K562 (cell line): ENCODE data around the gene TPMT. TPM values are rescaled to one million over a fixed set of nuclear protein-coding genes. Genes with fewer than 3 reads are reported as not detected.
A peak's percentile ranks its signal among the peaks of the same experiment; 100 is the strongest.

ENCODE experiments used
- ATAC-seq: fragments of 200-7000 bp; cut with Tn5 transposase; 3 replicates; pipeline ENCODE4 v1.9.1; 2020; ENCODE audit warnings: moderate library complexity
- BruUV-seq: library from RNA; stranded (reverse); fragments of 400-500 nt; replicated peaks from 2 replicates; lab custom pipeline; 2021; lab: Mats Ljungman, UMichigan
- CTCF ChIA-PET: fragments of 300-600 bp; formaldehyde crosslinking; extraction: SDS; loops from one replicate; lab custom pipeline; 2021; ENCODE audit warnings: low intra/inter-chr PET ratio; lab: Yijun Ruan, JAX
- POLR2A ChIA-PET: fragments of 300-600, 350-650 bp; sonication (Branson Sonifier 250); formaldehyde crosslinking; extraction: SDS; loops from one replicate; lab custom pipeline; 2021; ENCODE audit warnings: antibody characterized with exemption, inconsistent platforms; lab: Yijun Ruan, JAX
- DNase-seq, 4 experiments: peaks; one replicate each; pipeline versions ENCODE4 v3.0.0 to v3.0.0-alpha.2; 2011 to 2018; ENCODE audit warnings: low spot score in 3 of 4, mixed read lengths in 3 of 4; ENCODE audit errors: extremely low read depth in 1 of 4
- FAIRE-seq: peaks from 2 replicates; lab custom pipeline; 2011; peaks lifted over from hg19 to GRCh38; lab: Jason Lieb, UNC
- H2AFZ ChIP-seq: 2 replicates; pipeline ENCODE4 v1.6.0; 2011; ENCODE audit warnings: low read depth, low read length, control low read depth, inconsistent platforms
- H3K27ac ChIP-seq: fragments of 200-600 bp; 3 replicates; pipeline ENCODE4 v1.8.0; 2011; ENCODE audit warnings: low read depth, mild to moderate bottlenecking, control low read depth, inconsistent platforms, low read length, moderate library complexity, mixed read lengths; ENCODE audit errors: extremely low read depth
- H3K27me3 ChIP-seq, 2 experiments: fragments of 300-600 bp in 1 of 2; 2 replicates in 1 of 2; 3 replicates in 1 of 2; pipeline versions ENCODE4 v1.6.0 to v1.8.0; 2011; ENCODE audit warnings: inconsistent platforms in 2 of 2, low read length in 2 of 2, mild to moderate bottlenecking in 1 of 2, mixed read lengths in 1 of 2, moderate library complexity in 1 of 2; ENCODE audit not compliant: control insufficient read depth in 2 of 2, insufficient read depth in 2 of 2
- H3K36me3 ChIP-seq: fragments of 300-600 bp; 3 replicates; pipeline ENCODE4 v1.8.0; 2011; ENCODE audit warnings: mild to moderate bottlenecking, low read length, inconsistent platforms; ENCODE audit not compliant: control insufficient read depth, insufficient read depth
- H3K4me1 ChIP-seq, 2 experiments: fragments of 200-600 bp in 1 of 2; replicated peaks in 1 of 2; 2 replicates in 1 of 2; 3 replicates in 1 of 2; pipeline versions ENCODE4 v1.5.1 to v1.8.0; 2011; ENCODE audit warnings: inconsistent platforms in 2 of 2, low read length in 2 of 2, mild to moderate bottlenecking in 1 of 2, mixed read lengths in 1 of 2, moderate library complexity in 1 of 2; ENCODE audit not compliant: control insufficient read depth in 2 of 2, insufficient read depth in 2 of 2
- H3K4me2 ChIP-seq: 2 replicates; pipeline ENCODE4 v1.6.1; 2011; ENCODE audit warnings: low read length, control low read depth, inconsistent platforms, mixed read lengths; ENCODE audit not compliant: insufficient read depth
- H3K4me3 ChIP-seq: fragments of 200-600 bp; sonication (generic), shearing (Covaris generic); 2 replicates; pipeline ENCODE4 v1.5.1; 2016; ENCODE audit warnings: control low read depth, inconsistent platforms
- H3K79me2 ChIP-seq: fragments of 200-600 bp; 3 replicates; pipeline ENCODE4 v1.8.0; 2011; ENCODE audit warnings: low read length, inconsistent platforms; ENCODE audit not compliant: control insufficient read depth, insufficient read depth
- H3K9ac ChIP-seq, 2 experiments: 2 replicates each; pipeline versions ENCODE4 v1.6.0 to v1.6.1; 2011; ENCODE audit warnings: low read depth in 2 of 2, low read length in 2 of 2, control low read depth in 1 of 2, inconsistent platforms in 1 of 2, mild to moderate bottlenecking in 1 of 2, mixed read lengths in 1 of 2; ENCODE audit not compliant: insufficient read depth in 1 of 2
- H3K9me1 ChIP-seq: one replicate; pipeline ENCODE4 v1.6.0; 2011; ENCODE audit warnings: inconsistent platforms, mild to moderate bottlenecking, low read length, moderate library complexity; ENCODE audit not compliant: control insufficient read depth, insufficient read depth
- H3K9me3 ChIP-seq: replicated peaks from 2 replicates; pipeline ENCODE4 v1.5.1; 2011; ENCODE audit warnings: low read depth, low read length, inconsistent platforms; ENCODE audit not compliant: control insufficient read depth, insufficient read depth
- H4K20me1 ChIP-seq: replicated peaks from 2 replicates; pipeline ENCODE4 v1.6.1; 2011; ENCODE audit warnings: low read length, inconsistent platforms, mixed read lengths; ENCODE audit not compliant: control insufficient read depth, insufficient read depth
- ARID1B ChIP-seq: fragments of 450-650 bp; IDR thresholded peaks from 2 replicates; pipeline ENCODE4 v1.6.1; 2016; ENCODE audit warnings: antibody characterized with exemption, mild to moderate bottlenecking, inconsistent platforms
- ATF7 ChIP-seq: fragments of 450-650 bp; IDR thresholded peaks from 2 replicates; pipeline ENCODE4 v1.7.1; 2014; ENCODE audit warnings: mild to moderate bottlenecking, moderate library complexity
- CREBBP ChIP-seq: IDR thresholded peaks from one replicate; pipeline ENCODE4 v1.6.1; 2012; ENCODE audit warnings: low read depth, mild to moderate bottlenecking, control low read depth, inconsistent platforms, low read length
- EHMT2 ChIP-seq: fragments of 450-650 bp; IDR thresholded peaks from 2 replicates; pipeline ENCODE4 v1.6.1; 2018; ENCODE audit warnings: antibody characterized with exemption
- HMG20A ChIP-seq: fragments of 450-650 bp; formaldehyde crosslinking; conservative IDR thresholded peaks from 2 replicates; pipeline ENCODE4 v1.4.0; 2020; ENCODE audit warnings: mild to moderate bottlenecking, mixed read lengths
- IFI16 ChIP-seq: fragments of 250-450 bp; sonication (Bioruptor Pico); IDR thresholded peaks from 2 replicates; pipeline ENCODE4 v2.1.2; 2022; ENCODE audit warnings: mild to moderate bottlenecking, inconsistent platforms
- MNT ChIP-seq, 2 experiments: fragments of 450-650 bp; conservative IDR thresholded peaks; 2 replicates each; pipeline ENCODE4 v1.6.1; 2017; ENCODE audit warnings: mild to moderate bottlenecking in 2 of 2, moderate library complexity in 2 of 2
- PHTF2 ChIP-seq: fragments of 250-450 bp; sonication (Bioruptor Pico); IDR thresholded peaks from 2 replicates; pipeline ENCODE4 v1.5.0; 2021; ENCODE audit warnings: mild to moderate bottlenecking
- SMARCA4 ChIP-seq: fragments of 450-650 bp; IDR thresholded peaks from 2 replicates; pipeline ENCODE4 v1.6.1; 2016
- TCF7 ChIP-seq: sonication (generic); IDR thresholded peaks from 2 replicates; pipeline ENCODE4 v1.6.1; 2016; ENCODE audit warnings: antibody characterized with exemption, borderline replicate concordance
- VEZF1 ChIP-seq: fragments of 200-800 bp; sonication (Bioruptor generic); IDR thresholded peaks from 2 replicates; pipeline ENCODE4 v1.6.1; 2017; ENCODE audit warnings: missing genetic modification characterization, missing compliant biosample characterization
- WGBS: fragments of 100-300 bp; shearing (Covaris generic); methylation state at CpG from one replicate; pipeline ENCODE4 v1.1.6; 2016; ENCODE audit warnings: low coverage, mixed read lengths; ENCODE audit not compliant: insufficient coverage; ENCODE audit errors: missing lambda C conversion rate; 5-methylcytosine and 5-hydroxymethylcytosine counted together
- in situ Hi-C: fragments of 300-500 bp; cut with MboI; formaldehyde crosslinking; loops from 4 replicates; pipeline ENCODE4 v1.15.0; 2018; ENCODE audit warnings: inconsistent platforms, mixed read lengths
- intact Hi-C: fragments of 100-400 bp; cut with micrococcal nuclease; formaldehyde crosslinking; loops from 2 replicates; pipeline ENCODE4 v1.14.2; 2022
- polyA plus RNA-seq, 8 experiments: library from polyadenylated mRNA; depleted of rRNA in 4 of 8; stranded (reverse) in 5 of 8; unstranded in 3 of 8; fragments of >200 nt; fragmentation: Nextera tagmentation in 2 of 8; fragmentation: Illumina TruSeq in 1 of 8; extraction: Ambion mirVana in 2 of 8; extraction: Trizol in 1 of 8; gene quantifications; 2 replicates each; pipeline versions ENCODE4 v1.2.1 to v1.2.3, GENCODE V29; 2011 to 2014; ENCODE audit warnings: inconsistent platforms in 1 of 8, missing spikeins in 1 of 8
- total RNA-seq, 7 experiments: library from RNA; depleted of rRNA in 6 of 7; stranded (reverse); fragments of >200 nt in 6 of 7; fragmentation: Illumina TruSeq in 2 of 7; extraction: Trizol in 2 of 7; gene quantifications; 2 replicates each; pipeline versions ENCODE4 v1.2.1 to v1.2.3, GENCODE V29; 2011 to 2021; ENCODE audit warnings: low replicate concordance in 1 of 7
- TF ChIP-seq, protein P1 (sequence below): fragments of 450-650 bp; IDR thresholded peaks from 2 replicates; pipeline ENCODE4 v1.6.1; 2018; ENCODE audit warnings: mild to moderate bottlenecking, low read depth; ENCODE audit not compliant: partially characterized antibody
- TF ChIP-seq, protein P2 (sequence below): fragments of 450-650 bp; formaldehyde crosslinking; IDR thresholded peaks from 2 replicates; pipeline ENCODE4 v1.4.0; 2020; ENCODE audit warnings: mild to moderate bottlenecking
- TF ChIP-seq, protein P3 (sequence below), 2 experiments: fragments of 450-650 bp; IDR thresholded peaks; 2 replicates each; pipeline ENCODE4 v1.6.1; 2016

TPMT gene
- total and polyA plus RNA-seq, 9 of the 15 experiments (the other 6 are each of a cell fraction or from before 2014, with no cell fraction given): 24.2 to 67.4 (median 46.5) TPM

DNA sequence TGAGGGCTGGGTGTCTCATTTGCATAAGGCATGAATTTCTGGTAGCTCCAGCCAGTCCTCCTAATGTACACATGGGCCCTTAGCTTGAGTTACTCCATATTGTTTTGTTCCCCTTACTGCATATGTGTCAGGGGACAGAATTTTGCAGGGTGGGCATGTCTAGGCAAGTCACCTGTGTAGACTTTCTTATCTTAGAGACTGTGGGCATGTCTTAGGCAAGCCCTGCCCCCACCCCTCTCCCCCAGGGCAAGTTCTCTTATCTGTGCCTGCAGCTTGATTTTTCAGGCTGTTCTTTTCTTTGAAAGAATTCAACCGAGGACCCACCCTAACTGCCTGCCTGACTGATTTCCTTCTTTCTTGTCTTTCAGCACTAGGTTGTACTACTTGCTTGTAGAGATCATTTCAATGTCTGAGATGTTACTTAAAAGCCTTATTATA, 64.5 kb downstream of the TPMT start:
- H3K4me3 ChIP-seq: no peak overlapping the region
- no peak overlapping the region for H2AFZ ChIP-seq
- H4K20me1 ChIP-seq: no peaks in the 10 kb centered on the region
- H3K9me1 ChIP-seq: no peaks in the 10 kb centered on the region
- no peaks in the 10 kb centered on the region for H3K36me3 ChIP-seq
- POLR2A ChIA-PET: interaction anchor here (0.5 kb wide), 1 partner anchor 9 kb away, joined by 3 read pairs; no protein-coding TSS in a partner anchor
- no peak overlapping the region for H3K4me2 ChIP-seq
- 0% methylated on average over 1 of the region's 1 CpG for WGBS
- BruUV-seq: no TSS peak
- intact Hi-C loops: no loop called here
- H3K79me2 ChIP-seq: no peaks in the 10 kb centered on the region
- no peaks in the 10 kb centered on the region for H3K27me3 ChIP-seq
- no peaks in the 10 kb centered on the region; a peak in 1 of 5 replicates for H3K4me1 ChIP-seq
- ATAC-seq: peak; percentile 79
- H3K9ac ChIP-seq: no peak overlapping the region
- H3K27ac ChIP-seq: no peak overlapping the region
- in situ Hi-C loops: no loop called here
- H3K9me3 ChIP-seq: peaks cover 25% of the 10 kb centered on the region
- CTCF ChIA-PET: no interaction called here
- peak; percentile 37 to 64 (median 51) for DNase-seq
- no peak for FAIRE-seq
- TF ChIP-seq VEZF1 (CRISPR knock-in tag) (peak; percentile 53), IFI16 (CRISPR knock-in tag) (0 out of 2 replicates have a peak, but pooled peaks have one; percentile 75), CREBBP (no peak), TCF7 (no peak), ARID1B (peak; percentile 88), PHTF2 (CRISPR knock-in tag) (no peak), MNT (conservative IDR thresholded peaks at IDR 0.05) (0 out of 4 replicates have a peak, but pooled peaks of 1 of the 2 experiments have one; percentile 29), HMG20A (no peak), ATF7 (peak; percentile 24; the same call in 1 of the 2 replicates), SMARCA4 (peak; percentile 59; the same call in 1 of the 2 replicates), EHMT2 (no peak; the same call in 1 of the 2 replicates)
- TF ChIP-seq, protein P1, sequence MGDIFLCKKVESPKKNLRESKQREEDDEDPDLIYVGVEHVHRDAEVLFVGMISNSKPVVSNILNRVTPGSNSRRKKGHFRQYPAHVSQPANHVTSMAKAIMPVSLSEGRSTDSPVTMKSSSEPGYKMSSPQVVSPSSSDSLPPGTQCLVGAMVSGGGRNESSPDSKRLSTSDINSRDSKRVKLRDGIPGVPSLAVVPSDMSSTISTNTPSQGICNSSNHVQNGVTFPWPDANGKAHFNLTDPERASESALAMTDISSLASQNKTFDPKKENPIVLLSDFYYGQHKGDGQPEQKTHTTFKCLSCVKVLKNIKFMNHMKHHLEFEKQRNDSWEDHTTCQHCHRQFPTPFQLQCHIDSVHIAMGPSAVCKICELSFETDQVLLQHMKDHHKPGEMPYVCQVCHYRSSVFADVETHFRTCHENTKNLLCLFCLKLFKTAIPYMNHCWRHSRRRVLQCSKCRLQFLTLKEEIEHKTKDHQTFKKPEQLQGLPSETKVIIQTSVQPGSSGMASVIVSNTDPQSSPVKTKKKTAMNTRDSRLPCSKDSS: peak; percentile 96
- TF ChIP-seq, protein P2, sequence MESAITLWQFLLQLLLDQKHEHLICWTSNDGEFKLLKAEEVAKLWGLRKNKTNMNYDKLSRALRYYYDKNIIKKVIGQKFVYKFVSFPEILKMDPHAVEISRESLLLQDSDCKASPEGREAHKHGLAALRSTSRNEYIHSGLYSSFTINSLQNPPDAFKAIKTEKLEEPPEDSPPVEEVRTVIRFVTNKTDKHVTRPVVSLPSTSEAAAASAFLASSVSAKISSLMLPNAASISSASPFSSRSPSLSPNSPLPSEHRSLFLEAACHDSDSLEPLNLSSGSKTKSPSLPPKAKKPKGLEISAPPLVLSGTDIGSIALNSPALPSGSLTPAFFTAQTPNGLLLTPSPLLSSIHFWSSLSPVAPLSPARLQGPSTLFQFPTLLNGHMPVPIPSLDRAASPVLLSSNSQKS: no peak
- TF ChIP-seq, protein P3, sequence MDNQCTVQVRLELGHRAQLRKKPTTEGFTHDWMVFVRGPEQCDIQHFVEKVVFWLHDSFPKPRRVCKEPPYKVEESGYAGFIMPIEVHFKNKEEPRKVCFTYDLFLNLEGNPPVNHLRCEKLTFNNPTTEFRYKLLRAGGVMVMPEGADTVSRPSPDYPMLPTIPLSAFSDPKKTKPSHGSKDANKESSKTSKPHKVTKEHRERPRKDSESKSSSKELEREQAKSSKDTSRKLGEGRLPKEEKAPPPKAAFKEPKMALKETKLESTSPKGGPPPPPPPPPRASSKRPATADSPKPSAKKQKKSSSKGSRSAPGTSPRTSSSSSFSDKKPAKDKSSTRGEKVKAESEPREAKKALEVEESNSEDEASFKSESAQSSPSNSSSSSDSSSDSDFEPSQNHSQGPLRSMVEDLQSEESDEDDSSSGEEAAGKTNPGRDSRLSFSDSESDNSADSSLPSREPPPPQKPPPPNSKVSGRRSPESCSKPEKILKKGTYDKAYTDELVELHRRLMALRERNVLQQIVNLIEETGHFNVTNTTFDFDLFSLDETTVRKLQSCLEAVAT (IDR thresholded peaks at IDR 0.05): peak; percentile 19 to 47; a peak in 1 of 4 replicates
